Activated T-helper 1 cell treated with anti-CD3 and anti-CD28 coated beads, Interleukin-12 subunit alpha, Interleukin-12 subunit beta, Interleukin-2, Interleukin-4 antibody, amounts not matched to agents 30 ng/mL and 10 ng/mL and 1 ng/mL, durations not matched to agents 14 hours and 24 hours and 36 hours (primary cell): ENCODE data around the gene ASMTL. TPM values are rescaled to one million over a fixed set of nuclear protein-coding genes. Genes with fewer than 3 reads are reported as not detected.
"Not testable (repeated sequence)": the region's sequence is repeated elsewhere in the genome, so short reads cannot be mapped to it uniquely, and the experiment has no call there.

Experiments used
- DNase-seq: peaks from one replicate; pipeline ENCODE4 v3.0.0; 2021; ENCODE audit warnings: low spot score
- H3K27ac Mint-ChIP-seq: one replicate; pipeline ENCODE4 v1.8.0; 2021; ENCODE audit warnings: mild to moderate bottlenecking, mixed read lengths
- H3K27me3 Mint-ChIP-seq: one replicate; pipeline ENCODE4 v1.8.0; 2022; ENCODE audit warnings: mild to moderate bottlenecking, moderate library complexity, mixed read lengths; ENCODE audit not compliant: insufficient read depth
- H3K36me3 Mint-ChIP-seq: one replicate; pipeline ENCODE4 v1.8.0; 2021; ENCODE audit warnings: low read depth, mixed read lengths
- H3K4me1 Mint-ChIP-seq: one replicate; pipeline ENCODE4 v1.8.0; 2021; ENCODE audit warnings: low read depth, mixed read lengths
- H3K4me3 Mint-ChIP-seq: one replicate; pipeline ENCODE4 v1.8.0; 2021; ENCODE audit warnings: mild to moderate bottlenecking, moderate library complexity, mixed read lengths
- H3K9me3 Mint-ChIP-seq: one replicate; pipeline ENCODE4 v1.8.0; 2021; ENCODE audit warnings: mixed read lengths
- intact Hi-C: fragments of 100-400 bp; cut with micrococcal nuclease; formaldehyde crosslinking; loops from one replicate; pipeline ENCODE4 v1.15.1; 2024
- total RNA-seq: library from RNA; stranded (reverse); gene quantifications from 2 replicates; pipeline ENCODE4 v1.2.3, GENCODE V29; 2022

ASMTL gene
- total RNA-seq, 1 donor from 2014 or later, result 48.0 TPM

DNA sequence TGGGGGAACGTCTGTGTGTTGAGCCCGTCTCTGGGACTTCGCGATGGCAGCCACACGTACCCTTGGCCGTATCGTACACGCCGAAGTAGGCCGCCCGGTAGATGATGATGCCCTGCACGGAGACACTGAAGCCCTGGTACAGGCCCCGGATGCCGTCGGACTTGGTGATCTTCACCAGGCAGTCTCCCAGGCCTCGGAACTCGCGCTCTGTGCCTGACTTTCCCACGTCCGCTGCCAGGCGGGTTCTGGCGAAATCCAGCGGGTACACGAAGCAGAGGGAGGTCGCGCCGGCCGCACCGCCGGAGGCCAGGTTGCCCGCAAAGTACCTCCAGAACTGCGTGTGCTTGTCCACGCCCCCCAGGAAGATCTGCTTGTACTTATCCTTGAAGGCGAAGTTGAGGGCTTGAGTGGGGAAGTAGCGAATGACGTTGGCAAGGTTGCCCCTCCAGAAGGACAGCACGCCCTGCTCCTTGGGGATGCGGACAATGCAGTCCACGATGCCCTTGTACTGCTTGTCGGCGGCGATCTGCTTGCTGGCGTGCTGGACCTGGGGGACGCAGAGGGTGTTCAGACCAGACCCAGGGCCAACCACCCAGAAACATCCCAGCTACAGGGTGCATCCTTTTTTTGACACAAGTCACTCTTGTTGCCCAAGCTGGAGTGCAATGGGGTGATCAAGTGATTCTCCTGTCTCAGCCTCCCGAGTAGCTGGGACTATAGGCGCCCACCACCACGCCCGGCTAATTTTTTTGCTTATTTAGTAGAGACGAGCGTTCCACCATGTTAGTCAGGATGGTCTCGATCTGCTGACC, 63.3 kb downstream of the ASMTL start:
- Mint-ChIP-seq H3K36me3 (peaks cover 53% of the 10 kb centered on the region), H3K4me1 (peaks cover 30% of the 10 kb centered on the region), H3K27ac (no peak overlapping the region), H3K4me3 (peak overlapping the region; percentile 71), H3K27me3 (no peaks in the 10 kb centered on the region), H3K9me3 (no peaks in the 10 kb centered on the region)
- intact Hi-C loops, result no loop called here
- no peak for DNase-seq

DNA sequence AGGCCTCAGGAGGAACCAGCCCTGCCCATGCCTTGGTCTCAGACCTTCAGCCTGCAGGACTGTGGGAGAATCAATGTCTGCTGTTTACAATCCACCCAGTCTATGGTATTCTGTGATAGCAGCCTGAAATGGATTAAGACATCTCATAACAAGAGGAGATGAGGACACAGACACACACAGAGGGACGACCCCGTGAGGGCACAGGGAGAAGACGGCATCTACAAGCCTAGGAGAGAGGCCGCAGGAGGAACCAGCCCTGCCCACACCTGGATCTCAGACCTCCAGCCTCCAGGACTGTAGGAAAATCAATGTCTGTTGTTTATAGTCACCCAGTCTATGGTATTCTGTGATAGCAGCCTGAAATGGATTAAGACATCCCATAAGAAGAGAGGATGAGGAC, 64.1 kb downstream of the ASMTL start:
- intact Hi-C loops, result no loop called here
- no peak for DNase-seq
- Mint-ChIP-seq H3K4me3 (peak overlapping the region; percentile 71), H3K27ac (no peak overlapping the region), H3K4me1 (peaks cover 22% of the 10 kb centered on the region), H3K9me3 (no peaks in the 10 kb centered on the region), H3K36me3 (peaks cover 52% of the 10 kb centered on the region), H3K27me3 (no peaks in the 10 kb centered on the region)

GRCh38 chrX:1387141-1387776, 65.5 kb downstream of the ASMTL start:
- peak overlapping the region; percentile 71 for H3K4me3 Mint-ChIP-seq

GRCh38 chrX:1386338-1387127, 66.2 kb downstream of the ASMTL start:
- Mint-ChIP-seq H3K27ac (no peak overlapping the region), H3K36me3 (peaks cover 52% of the 10 kb centered on the region), H3K27me3 (no peaks in the 10 kb centered on the region), H3K4me1 (peaks cover 16% of the 10 kb centered on the region), H3K9me3 (no peaks in the 10 kb centered on the region), H3K4me3 (no peak overlapping the region)
- no peak for DNase-seq
- intact Hi-C loops, result no loop called here

More at GRCh38 chrX:1387141-1387776, 65.5 kb downstream of the ASMTL start:
- Mint-ChIP-seq H3K27me3 (no peaks in the 10 kb centered on the region), H3K9me3 (no peaks in the 10 kb centered on the region), H3K4me1 (peaks cover 16% of the 10 kb centered on the region), H3K27ac (no peak overlapping the region), H3K36me3 (peaks cover 52% of the 10 kb centered on the region)
- intact Hi-C loops, result no loop called here
- no peak for DNase-seq

GRCh38 chrX:1385253-1386223, 67.2 kb downstream of the ASMTL start:
- Mint-ChIP-seq H3K4me3 (no peak overlapping the region), H3K27me3 (no peaks in the 10 kb centered on the region), H3K27ac (no peak overlapping the region), H3K4me1 (peaks cover 16% of the 10 kb centered on the region), H3K9me3 (no peaks in the 10 kb centered on the region), H3K36me3 (peaks cover 49% of the 10 kb centered on the region)
- intact Hi-C loops, result no loop called here
- no peak for DNase-seq

- Mint-ChIP-seq H3K4me3 (no peak overlapping the region), H3K27me3 (peaks cover 1% of the 10 kb centered on the region), H3K27ac (no peak overlapping the region), H3K9me3 (no peaks in the 10 kb centered on the region), H3K4me1 (peaks cover 16% of the 10 kb centered on the region), H3K36me3 (peaks cover 45% of the 10 kb centered on the region)
- DNase-seq, result no peak
- intact Hi-C loops, result no loop called here
These were observed 68.0 kb downstream of the ASMTL start for GRCh38 chrX:1384658-1385252.

DNA sequence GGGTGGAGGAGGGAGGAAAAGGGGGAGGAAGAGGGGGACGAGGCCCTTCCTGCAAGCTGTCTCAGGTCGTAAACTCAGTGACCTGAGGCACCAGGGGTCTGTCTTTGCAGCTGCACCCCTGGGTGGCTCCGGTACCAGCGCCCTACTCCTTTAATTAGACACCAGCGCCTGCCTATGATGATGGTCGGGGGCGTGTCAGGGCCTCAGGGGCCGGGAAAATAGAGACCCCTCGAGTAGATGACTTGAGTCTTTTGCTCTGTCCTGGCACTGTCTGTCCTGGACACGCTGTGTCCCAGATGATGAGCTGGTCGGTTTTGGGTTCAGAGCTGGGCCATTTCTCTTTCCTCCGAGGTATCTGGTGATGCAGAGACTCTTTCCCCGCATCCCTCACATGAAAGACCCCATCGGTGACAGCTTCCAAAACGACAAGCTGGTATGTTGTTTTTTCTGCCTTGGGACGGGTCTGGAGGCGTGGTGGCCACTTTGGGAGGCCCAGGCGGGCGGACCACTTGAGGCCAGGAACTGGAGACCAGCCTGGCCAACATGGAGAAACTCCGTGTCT, 72.0 kb downstream of the ASMTL start:
- Mint-ChIP-seq H3K27me3 (peaks cover 1% of the 10 kb centered on the region), H3K36me3 (peaks cover 13% of the 10 kb centered on the region)
- intact Hi-C loops, result no loop called here

DNA sequence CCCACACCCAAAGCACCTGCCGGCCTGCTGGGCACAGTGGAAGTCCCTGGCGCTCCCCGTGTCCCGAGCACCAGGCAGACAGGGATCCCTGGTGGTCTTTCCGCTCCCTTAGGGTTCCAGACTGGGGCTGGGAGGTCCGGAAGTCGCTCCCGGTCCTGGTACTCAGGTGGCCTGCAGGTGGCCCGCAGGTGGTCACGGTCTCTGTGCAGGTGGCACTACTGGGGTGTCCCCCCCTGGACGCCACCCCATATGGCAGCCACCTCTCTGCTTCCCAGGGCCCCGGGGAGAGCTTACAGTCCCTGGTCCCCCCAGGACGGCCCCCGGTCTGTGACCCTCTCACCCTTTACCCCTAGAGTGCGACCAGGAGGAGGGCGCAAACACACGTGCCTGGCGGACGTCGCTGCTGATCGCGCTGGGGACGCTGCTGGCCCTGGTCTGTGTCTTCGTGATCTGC, 74.4 kb downstream of the ASMTL start:
- Mint-ChIP-seq H3K27me3 (peaks cover 1% of the 10 kb centered on the region), H3K4me3 (no peak overlapping the region), H3K36me3 (peaks cover 2% of the 10 kb centered on the region), H3K4me1 (no peaks in the 10 kb centered on the region), H3K9me3 (no peaks in the 10 kb centered on the region), H3K27ac (no peak overlapping the region)
- intact Hi-C loops, result no loop called here
- DNase-seq, result no peak

More for the DNA sequence above, 72.0 kb downstream of the ASMTL start:
- H3K4me1 Mint-ChIP-seq, result no peaks in the 10 kb centered on the region
- H3K27ac Mint-ChIP-seq, result no peak overlapping the region
- no peak for DNase-seq
- H3K4me3 Mint-ChIP-seq, result no peak overlapping the region
- no peaks in the 10 kb centered on the region for H3K9me3 Mint-ChIP-seq

- no peak for DNase-seq
- Mint-ChIP-seq H3K36me3 (peaks cover 5% of the 10 kb centered on the region), H3K27ac (peak overlapping the region; percentile 34), H3K9me3 (no peaks in the 10 kb centered on the region), H3K27me3 (no peaks in the 10 kb centered on the region), H3K4me3 (no peak overlapping the region), H3K4me1 (no peaks in the 10 kb centered on the region)
- intact Hi-C loops, result no loop called here
These were observed 84.4 kb downstream of the ASMTL start for GRCh38 chrX:1368385-1368698.

DNA sequence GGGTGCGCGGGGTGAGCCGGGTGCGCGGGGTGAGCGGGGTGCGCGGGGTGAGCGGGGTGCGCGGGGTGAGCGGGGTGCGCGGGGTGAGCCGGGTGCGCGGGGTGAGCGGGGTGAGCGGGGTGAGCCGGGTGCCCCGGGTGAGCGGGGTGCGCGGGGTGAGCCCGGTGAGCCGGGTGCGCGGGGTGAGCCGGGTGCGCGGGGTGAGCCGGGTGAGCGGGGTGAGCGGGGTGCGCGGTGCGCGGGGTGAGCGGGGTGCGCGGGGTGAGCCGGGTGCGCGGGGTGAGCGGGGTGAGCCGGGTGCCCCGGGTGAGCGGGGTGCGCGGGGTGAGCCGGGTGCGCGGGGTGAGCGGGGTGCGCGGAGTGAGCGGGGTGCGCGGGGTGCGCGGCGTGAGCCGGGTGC, 86.3 kb downstream of the ASMTL start:
- H3K27ac Mint-ChIP-seq, result not testable (repeated sequence)

DNA sequence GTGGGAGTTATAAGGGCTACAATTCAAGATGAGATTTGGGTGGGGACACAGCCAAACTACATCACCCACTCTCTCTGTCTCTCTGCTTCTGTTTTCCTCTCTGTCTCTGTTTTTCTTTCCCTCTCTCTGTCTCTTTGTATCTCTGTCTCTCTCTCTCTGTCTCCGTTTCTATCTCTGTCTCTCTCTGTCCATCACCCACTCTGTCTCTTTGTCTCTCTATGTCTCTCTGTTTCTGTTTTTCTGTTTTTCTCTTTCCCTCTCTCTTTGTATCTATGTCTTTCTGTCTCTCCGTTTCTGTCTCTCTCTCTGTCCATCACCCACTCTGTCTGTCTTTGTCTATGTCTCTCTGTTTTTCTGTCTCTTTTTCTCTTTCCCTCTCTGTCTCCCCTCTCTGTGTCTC, 90.8 kb downstream of the ASMTL start:
- Mint-ChIP-seq H3K4me1 (no peaks in the 10 kb centered on the region), H3K27ac (peak overlapping the region; percentile 11), H3K36me3 (peaks cover 40% of the 10 kb centered on the region), H3K27me3 (no peaks in the 10 kb centered on the region), H3K4me3 (no peak overlapping the region), H3K9me3 (peaks cover 15% of the 10 kb centered on the region)
- no peak for DNase-seq
- intact Hi-C loops, result no loop called here

More for the DNA sequence above, 86.3 kb downstream of the ASMTL start:
- intact Hi-C loops, DNase-seq, H3K27me3 Mint-ChIP-seq, H3K4me1 Mint-ChIP-seq, H3K9me3 Mint-ChIP-seq, H3K4me3 Mint-ChIP-seq: not testable (repeated sequence)
- peaks cover 14% of the 10 kb centered on the region for H3K36me3 Mint-ChIP-seq

- no peaks in the 10 kb centered on the region for H3K27me3 Mint-ChIP-seq
- peaks cover 15% of the 10 kb centered on the region for H3K9me3 Mint-ChIP-seq
- peaks cover 40% of the 10 kb centered on the region for H3K36me3 Mint-ChIP-seq
- H3K27ac Mint-ChIP-seq, result no peak overlapping the region
- intact Hi-C loops, result no loop called here
- no peak overlapping the region for H3K4me3 Mint-ChIP-seq
- H3K4me1 Mint-ChIP-seq, result no peaks in the 10 kb centered on the region
- DNase-seq, result no peak
These were observed 91.4 kb downstream of the ASMTL start for GRCh38 chrX:1361275-1361674.
